ENCODE data around the gene CEL.

CEL gene

GRCh38 chr9:133107961-133108793 lies 46.4 kb downstream of the CEL start:
- no peak for FAIRE-seq
- no peak for DNase-seq (ENCODE audit: insufficient read length, low spot score)
- TF ChIP-seq PAX5 (IDR thresholded peaks at IDR 0.05; ENCODE audit: insufficient read depth, low read length, severe bottlenecking) (no peak), POU2F2 (IDR thresholded peaks at IDR 0.05; ENCODE audit: low read depth, low read length) (no peak), POLR2AphosphoS5 (IDR thresholded peaks at IDR 0.05; ENCODE audit: low read depth, low read length) (no peak), POLR2A (IDR thresholded peaks at IDR 0.05; ENCODE audit: low read depth, low read length) (no peak), SPI1 (IDR thresholded peaks at IDR 0.05; ENCODE audit: low read depth, low read length) (no peak), TAF1 (IDR thresholded peaks at IDR 0.05; ENCODE audit: low read depth, low read length) (no peak)

DNA sequence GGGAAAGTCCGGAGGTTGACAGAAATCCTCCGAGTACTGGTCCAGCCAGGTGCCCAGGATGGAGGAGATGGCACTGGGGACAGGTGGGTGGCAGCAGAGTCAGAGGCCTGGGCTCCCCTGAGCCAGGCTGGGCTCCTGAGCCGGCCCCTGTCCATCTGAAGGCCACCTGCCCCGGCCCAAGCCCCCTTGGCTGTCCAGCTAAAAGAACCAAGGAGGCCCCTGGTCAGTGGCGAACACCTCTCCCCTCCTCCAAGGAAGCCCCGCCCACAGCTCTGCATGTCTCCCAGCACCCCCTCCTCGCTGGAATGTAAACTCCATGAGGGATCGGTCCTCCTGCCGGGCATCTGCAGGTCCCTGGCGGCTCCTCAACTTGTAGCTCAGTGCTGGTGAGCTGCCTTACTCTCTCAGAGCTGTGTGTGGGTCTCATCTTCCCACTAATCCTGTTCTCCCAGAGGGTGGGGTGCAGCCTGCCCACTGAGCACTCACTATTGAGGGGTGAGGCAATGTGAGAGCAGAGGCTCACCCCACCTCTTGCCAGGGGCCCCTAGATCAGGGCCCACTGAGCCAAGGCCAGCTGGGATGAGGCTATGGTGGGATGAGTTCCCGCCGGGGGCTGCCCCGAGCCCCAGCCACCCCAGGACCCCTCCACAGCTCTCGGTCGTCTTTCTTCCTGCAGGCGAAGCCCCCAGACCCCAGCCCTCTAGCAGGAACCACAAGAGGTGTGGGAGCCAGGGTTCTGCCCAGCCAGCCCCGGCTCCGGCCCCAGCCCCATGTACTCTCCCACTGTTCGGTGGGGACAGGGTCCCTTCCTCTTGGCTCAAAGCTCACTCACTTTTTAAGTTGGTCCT lies 47.2 kb downstream of the CEL start:
- TF ChIP-seq POLR2AphosphoS5 (IDR thresholded peaks at IDR 0.05; ENCODE audit: low read depth, low read length), result no peak
- TF ChIP-seq PAX5 (IDR thresholded peaks at IDR 0.05; ENCODE audit: insufficient read depth, low read length, severe bottlenecking), result no peak
- TF ChIP-seq TAF1 (IDR thresholded peaks at IDR 0.05; ENCODE audit: low read depth, low read length), result no peak
- TF ChIP-seq POLR2A (IDR thresholded peaks at IDR 0.05; ENCODE audit: low read depth, low read length), result no peak
- no peak for TF ChIP-seq SPI1 (IDR thresholded peaks at IDR 0.05; ENCODE audit: low read depth, low read length)
- TF ChIP-seq POU2F2 (IDR thresholded peaks at IDR 0.05; ENCODE audit: low read depth, low read length), result no peak
- DNase-seq (ENCODE audit: insufficient read length, low spot score), result no peak
- FAIRE-seq, result no peak

- no peak for DNase-seq (ENCODE audit: insufficient read length, low spot score)
- FAIRE-seq, result no peak
- TF ChIP-seq PAX5 (IDR thresholded peaks at IDR 0.05; ENCODE audit: insufficient read depth, low read length, severe bottlenecking) (no peak), POU2F2 (IDR thresholded peaks at IDR 0.05; ENCODE audit: low read depth, low read length) (no peak), POLR2A (IDR thresholded peaks at IDR 0.05; ENCODE audit: low read depth, low read length) (no peak), POLR2AphosphoS5 (IDR thresholded peaks at IDR 0.05; ENCODE audit: low read depth, low read length) (no peak), SPI1 (IDR thresholded peaks at IDR 0.05; ENCODE audit: low read depth, low read length) (no peak), TAF1 (IDR thresholded peaks at IDR 0.05; ENCODE audit: low read depth, low read length) (no peak)
Observed at GRCh38 chr9:133109931-133110650, 48.3 kb downstream of the CEL start.

DNA sequence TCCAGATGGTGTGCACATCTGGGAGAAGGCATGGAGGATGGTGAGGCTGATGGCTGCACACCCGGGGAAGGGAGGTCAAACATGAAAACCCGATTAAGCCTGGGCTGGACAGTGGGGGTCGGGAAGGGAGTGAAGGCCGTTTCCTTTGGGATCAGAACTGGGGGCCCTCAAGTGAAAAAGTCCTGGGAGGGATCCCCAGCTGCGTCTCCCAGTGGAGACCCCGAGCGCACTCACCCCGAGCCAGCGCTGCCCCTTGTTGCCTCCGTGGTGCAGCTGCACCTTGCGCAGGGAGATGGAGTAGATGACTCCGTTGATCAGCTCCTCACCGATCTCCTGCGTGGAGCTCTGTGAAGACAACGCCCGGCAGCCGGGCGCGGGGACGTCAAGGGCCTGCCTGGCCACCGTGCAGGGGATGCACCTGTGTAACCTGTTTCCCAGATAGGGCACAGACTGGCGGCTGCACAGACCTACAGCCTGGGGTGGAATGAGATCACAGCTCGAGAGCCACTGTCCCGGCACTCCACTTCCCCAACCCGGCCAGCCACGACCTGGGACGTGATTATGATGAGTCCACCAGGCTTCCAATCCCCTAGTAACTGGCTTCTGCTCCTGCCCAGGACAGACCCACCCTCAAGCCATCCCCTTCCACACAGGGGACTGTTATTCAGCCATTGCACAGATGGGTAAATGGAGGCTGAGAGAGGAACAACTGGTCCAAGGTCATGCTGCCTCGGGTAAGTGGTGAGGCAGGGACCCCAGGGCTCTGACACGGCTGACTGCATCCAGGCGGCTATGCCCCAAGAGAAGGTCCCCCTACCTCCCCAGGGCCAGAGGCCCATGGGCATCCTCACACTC lies 50.3 kb downstream of the CEL start:
- no peak for DNase-seq (ENCODE audit: insufficient read length, low spot score)
- no peak for TF ChIP-seq PAX5 (IDR thresholded peaks at IDR 0.05; ENCODE audit: insufficient read depth, low read length, severe bottlenecking)
- no peak for FAIRE-seq

- DNase-seq (ENCODE audit: insufficient read length, low spot score) (no peak), FAIRE-seq (peak; percentile 82)
- no peak for TF ChIP-seq SPI1 (IDR thresholded peaks at IDR 0.05; ENCODE audit: low read depth, low read length)
- no peak for TF ChIP-seq PAX5 (IDR thresholded peaks at IDR 0.05; ENCODE audit: insufficient read depth, low read length, severe bottlenecking)
- no peak for TF ChIP-seq POLR2AphosphoS5 (IDR thresholded peaks at IDR 0.05; ENCODE audit: low read depth, low read length)
- no peak for TF ChIP-seq TAF1 (IDR thresholded peaks at IDR 0.05; ENCODE audit: low read depth, low read length)
- no peak for TF ChIP-seq POLR2A (IDR thresholded peaks at IDR 0.05; ENCODE audit: low read depth, low read length)
- no peak for TF ChIP-seq POU2F2 (IDR thresholded peaks at IDR 0.05; ENCODE audit: low read depth, low read length)
Observed at GRCh38 chr9:133112663-133113026, 50.9 kb downstream of the CEL start.

- no peak for DNase-seq (ENCODE audit: insufficient read length, low spot score)
- FAIRE-seq, result no peak
- TF ChIP-seq POU2F2 (IDR thresholded peaks at IDR 0.05; ENCODE audit: low read depth, low read length) (no peak), POLR2AphosphoS5 (IDR thresholded peaks at IDR 0.05; ENCODE audit: low read depth, low read length) (no peak), SPI1 (IDR thresholded peaks at IDR 0.05; ENCODE audit: low read depth, low read length) (no peak), TAF1 (IDR thresholded peaks at IDR 0.05; ENCODE audit: low read depth, low read length) (no peak), PAX5 (IDR thresholded peaks at IDR 0.05; ENCODE audit: insufficient read depth, low read length, severe bottlenecking) (no peak), POLR2A (IDR thresholded peaks at IDR 0.05; ENCODE audit: low read depth, low read length) (no peak)
Observed at GRCh38 chr9:133113163-133113948, 51.6 kb downstream of the CEL start.

DNA sequence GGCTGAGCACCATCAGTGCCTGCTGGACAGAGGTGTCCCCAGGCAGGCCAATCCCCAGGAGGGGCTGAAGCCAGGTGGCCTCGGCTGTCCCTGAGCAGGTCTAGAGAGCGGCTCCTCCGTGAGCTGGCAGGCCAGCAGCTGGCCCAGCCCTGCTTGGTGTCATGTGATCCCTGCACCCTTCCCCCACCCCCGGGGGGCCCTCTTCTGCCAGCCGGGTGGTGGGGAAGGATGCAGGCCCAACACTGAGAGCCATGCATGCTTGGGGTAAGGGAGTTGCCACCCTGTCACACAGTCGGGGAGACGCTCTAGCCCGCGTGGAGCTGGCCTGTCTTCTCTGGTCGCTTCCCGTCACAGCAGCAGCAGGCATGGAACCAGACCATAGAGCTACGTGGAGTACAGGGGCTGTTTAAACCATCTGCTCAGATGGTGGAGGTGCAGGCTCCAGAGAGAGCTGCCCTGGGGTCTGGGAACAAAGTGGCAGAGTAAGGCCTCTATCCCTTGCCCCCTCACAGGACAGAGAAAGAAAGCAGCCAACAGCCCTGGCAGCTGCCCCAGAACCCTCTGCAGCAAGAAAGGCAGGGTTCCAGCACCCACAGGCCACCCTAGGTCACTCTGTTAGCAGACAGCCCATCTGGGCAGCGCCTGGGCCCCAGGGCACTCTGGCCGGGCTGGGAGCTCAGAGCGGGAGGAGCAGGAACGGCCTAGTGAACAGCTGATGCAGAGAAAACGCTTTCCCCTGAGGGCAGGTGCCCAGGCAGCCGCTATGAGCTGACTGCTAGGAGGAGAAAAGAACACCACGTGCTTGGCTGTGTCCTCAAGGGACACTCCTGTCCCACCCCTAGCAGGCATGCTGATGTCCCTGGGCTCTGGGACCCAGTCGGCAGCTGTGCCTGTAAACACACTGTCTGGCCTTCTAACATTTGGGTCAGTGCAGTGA lies 52.4 kb downstream of the CEL start:
- DNase-seq (ENCODE audit: insufficient read length, low spot score), result no peak
- peak; percentile 16 for FAIRE-seq
- TF ChIP-seq POLR2A (IDR thresholded peaks at IDR 0.05; ENCODE audit: low read depth, low read length), result no peak
- TF ChIP-seq SPI1 (IDR thresholded peaks at IDR 0.05; ENCODE audit: low read depth, low read length), result no peak
- no peak for TF ChIP-seq PAX5 (IDR thresholded peaks at IDR 0.05; ENCODE audit: insufficient read depth, low read length, severe bottlenecking)
- TF ChIP-seq TAF1 (IDR thresholded peaks at IDR 0.05; ENCODE audit: low read depth, low read length), result no peak
- no peak for TF ChIP-seq POLR2AphosphoS5 (IDR thresholded peaks at IDR 0.05; ENCODE audit: low read depth, low read length)
- no peak for TF ChIP-seq POU2F2 (IDR thresholded peaks at IDR 0.05; ENCODE audit: low read depth, low read length)

All from GM12891 (cell line).